Measurements from ENCODE around the gene IRX2. TPM values are rescaled to one million over a fixed set of nuclear protein-coding genes. Genes with fewer than 3 reads are reported as not detected.

Gene IRX2
- total and polyA plus RNA-seq, 2 of the 8 experiments (the other 6 are each of a cell fraction or from before 2014, with no cell fraction given) = 23.4 to 40.4 TPM

DNA sequence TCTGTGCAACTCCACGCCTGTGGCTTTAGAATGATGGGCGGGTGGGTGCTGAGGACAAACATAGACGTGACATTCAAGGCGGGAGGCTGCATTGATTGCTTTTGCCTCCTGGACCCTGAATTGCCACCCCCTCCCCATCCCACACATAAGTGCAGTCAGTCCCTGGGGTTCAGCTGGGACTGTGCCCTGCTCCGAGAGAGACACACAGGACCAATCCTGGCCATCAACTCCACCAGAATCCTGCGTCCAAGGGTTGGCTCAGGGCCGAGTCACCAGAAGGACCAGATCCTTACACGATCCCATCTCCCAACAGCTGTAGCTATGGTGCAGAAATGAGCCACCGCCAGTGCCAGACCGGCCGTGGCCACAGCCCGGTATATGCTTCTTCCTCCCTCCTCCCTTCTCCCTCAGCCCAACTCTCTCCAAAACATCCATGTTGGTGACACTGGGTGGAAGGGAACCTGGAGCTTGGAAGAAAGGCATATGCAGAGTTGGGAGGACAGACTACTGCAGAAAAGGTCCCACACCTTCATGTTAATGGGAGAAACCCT is 27.4 kb downstream of the IRX2 start (continued):
- TF ChIP-seq, protein P1, sequence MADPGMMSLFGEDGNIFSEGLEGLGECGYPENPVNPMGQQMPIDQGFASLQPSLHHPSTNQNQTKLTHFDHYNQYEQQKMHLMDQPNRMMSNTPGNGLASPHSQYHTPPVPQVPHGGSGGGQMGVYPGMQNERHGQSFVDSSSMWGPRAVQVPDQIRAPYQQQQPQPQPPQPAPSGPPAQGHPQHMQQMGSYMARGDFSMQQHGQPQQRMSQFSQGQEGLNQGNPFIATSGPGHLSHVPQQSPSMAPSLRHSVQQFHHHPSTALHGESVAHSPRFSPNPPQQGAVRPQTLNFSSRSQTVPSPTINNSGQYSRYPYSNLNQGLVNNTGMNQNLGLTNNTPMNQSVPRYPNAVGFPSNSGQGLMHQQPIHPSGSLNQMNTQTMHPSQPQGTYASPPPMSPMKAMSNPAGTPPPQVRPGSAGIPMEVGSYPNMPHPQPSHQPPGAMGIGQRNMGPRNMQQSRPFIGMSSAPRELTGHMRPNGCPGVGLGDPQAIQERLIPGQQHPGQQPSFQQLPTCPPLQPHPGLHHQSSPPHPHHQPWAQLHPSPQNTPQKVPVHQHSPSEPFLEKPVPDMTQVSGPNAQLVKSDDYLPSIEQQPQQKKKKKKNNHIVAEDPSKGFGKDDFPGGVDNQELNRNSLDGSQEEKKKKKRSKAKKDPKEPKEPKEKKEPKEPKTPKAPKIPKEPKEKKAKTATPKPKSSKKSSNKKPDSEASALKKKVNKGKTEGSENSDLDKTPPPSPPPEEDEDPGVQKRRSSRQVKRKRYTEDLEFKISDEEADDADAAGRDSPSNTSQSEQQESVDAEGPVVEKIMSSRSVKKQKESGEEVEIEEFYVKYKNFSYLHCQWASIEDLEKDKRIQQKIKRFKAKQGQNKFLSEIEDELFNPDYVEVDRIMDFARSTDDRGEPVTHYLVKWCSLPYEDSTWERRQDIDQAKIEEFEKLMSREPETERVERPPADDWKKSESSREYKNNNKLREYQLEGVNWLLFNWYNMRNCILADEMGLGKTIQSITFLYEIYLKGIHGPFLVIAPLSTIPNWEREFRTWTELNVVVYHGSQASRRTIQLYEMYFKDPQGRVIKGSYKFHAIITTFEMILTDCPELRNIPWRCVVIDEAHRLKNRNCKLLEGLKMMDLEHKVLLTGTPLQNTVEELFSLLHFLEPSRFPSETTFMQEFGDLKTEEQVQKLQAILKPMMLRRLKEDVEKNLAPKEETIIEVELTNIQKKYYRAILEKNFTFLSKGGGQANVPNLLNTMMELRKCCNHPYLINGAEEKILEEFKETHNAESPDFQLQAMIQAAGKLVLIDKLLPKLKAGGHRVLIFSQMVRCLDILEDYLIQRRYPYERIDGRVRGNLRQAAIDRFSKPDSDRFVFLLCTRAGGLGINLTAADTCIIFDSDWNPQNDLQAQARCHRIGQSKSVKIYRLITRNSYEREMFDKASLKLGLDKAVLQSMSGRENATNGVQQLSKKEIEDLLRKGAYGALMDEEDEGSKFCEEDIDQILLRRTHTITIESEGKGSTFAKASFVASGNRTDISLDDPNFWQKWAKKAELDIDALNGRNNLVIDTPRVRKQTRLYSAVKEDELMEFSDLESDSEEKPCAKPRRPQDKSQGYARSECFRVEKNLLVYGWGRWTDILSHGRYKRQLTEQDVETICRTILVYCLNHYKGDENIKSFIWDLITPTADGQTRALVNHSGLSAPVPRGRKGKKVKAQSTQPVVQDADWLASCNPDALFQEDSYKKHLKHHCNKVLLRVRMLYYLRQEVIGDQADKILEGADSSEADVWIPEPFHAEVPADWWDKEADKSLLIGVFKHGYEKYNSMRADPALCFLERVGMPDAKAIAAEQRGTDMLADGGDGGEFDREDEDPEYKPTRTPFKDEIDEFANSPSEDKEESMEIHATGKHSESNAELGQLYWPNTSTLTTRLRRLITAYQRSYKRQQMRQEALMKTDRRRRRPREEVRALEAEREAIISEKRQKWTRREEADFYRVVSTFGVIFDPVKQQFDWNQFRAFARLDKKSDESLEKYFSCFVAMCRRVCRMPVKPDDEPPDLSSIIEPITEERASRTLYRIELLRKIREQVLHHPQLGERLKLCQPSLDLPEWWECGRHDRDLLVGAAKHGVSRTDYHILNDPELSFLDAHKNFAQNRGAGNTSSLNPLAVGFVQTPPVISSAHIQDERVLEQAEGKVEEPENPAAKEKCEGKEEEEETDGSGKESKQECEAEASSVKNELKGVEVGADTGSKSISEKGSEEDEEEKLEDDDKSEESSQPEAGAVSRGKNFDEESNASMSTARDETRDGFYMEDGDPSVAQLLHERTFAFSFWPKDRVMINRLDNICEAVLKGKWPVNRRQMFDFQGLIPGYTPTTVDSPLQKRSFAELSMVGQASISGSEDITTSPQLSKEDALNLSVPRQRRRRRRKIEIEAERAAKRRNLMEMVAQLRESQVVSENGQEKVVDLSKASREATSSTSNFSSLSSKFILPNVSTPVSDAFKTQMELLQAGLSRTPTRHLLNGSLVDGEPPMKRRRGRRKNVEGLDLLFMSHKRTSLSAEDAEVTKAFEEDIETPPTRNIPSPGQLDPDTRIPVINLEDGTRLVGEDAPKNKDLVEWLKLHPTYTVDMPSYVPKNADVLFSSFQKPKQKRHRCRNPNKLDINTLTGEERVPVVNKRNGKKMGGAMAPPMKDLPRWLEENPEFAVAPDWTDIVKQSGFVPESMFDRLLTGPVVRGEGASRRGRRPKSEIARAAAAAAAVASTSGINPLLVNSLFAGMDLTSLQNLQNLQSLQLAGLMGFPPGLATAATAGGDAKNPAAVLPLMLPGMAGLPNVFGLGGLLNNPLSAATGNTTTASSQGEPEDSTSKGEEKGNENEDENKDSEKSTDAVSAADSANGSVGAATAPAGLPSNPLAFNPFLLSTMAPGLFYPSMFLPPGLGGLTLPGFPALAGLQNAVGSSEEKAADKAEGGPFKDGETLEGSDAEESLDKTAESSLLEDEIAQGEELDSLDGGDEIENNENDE (IDR thresholded peaks at IDR 0.05; ENCODE audit: insufficient replicate concordance, low read length) = no peak
- TF ChIP-seq RAD21 (IDR thresholded peaks at IDR 0.05 in 1 of 2, conservative IDR thresholded peaks at IDR 0.05 in 1 of 2; ENCODE audit: low read depth in 2 of 2, low read length in 2 of 2) (no peak), NRF1 (IDR thresholded peaks at IDR 0.05; ENCODE audit: low read depth, low read length) (no peak), GTF2F1 (IDR thresholded peaks at IDR 0.05; ENCODE audit: borderline replicate concordance, low read depth, low read length) (no peak), POLR2AphosphoS5 (IDR thresholded peaks at IDR 0.05; ENCODE audit: low read depth, low read length) (no peak), EZH2 (IDR thresholded peaks at IDR 0.05; ENCODE audit: low read depth, low read length, severe bottlenecking) (no peak)
- TF ChIP-seq, protein P2, sequence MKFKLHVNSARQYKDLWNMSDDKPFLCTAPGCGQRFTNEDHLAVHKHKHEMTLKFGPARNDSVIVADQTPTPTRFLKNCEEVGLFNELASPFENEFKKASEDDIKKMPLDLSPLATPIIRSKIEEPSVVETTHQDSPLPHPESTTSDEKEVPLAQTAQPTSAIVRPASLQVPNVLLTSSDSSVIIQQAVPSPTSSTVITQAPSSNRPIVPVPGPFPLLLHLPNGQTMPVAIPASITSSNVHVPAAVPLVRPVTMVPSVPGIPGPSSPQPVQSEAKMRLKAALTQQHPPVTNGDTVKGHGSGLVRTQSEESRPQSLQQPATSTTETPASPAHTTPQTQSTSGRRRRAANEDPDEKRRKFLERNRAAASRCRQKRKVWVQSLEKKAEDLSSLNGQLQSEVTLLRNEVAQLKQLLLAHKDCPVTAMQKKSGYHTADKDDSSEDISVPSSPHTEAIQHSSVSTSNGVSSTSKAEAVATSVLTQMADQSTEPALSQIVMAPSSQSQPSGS (IDR thresholded peaks at IDR 0.05; ENCODE audit: low read length) = no peak
